HG03558 (cell line): ENCODE measurements around the gene TMEM94.
"Not testable (repeated sequence)": the region's sequence is repeated elsewhere in the genome, so short reads cannot be mapped to it uniquely, and the experiment has no call there.

Source experiments
- ATAC-seq: cut with Tn5 transposase; IDR thresholded peaks from one replicate; pipeline ENCODE4 v1.9.1; 2021; ENCODE audit warnings: moderate number of reproducible peaks; ENCODE audit not compliant: unreplicated experiment; ENCODE audit errors: extremely low read depth

Gene TMEM94

DNA sequence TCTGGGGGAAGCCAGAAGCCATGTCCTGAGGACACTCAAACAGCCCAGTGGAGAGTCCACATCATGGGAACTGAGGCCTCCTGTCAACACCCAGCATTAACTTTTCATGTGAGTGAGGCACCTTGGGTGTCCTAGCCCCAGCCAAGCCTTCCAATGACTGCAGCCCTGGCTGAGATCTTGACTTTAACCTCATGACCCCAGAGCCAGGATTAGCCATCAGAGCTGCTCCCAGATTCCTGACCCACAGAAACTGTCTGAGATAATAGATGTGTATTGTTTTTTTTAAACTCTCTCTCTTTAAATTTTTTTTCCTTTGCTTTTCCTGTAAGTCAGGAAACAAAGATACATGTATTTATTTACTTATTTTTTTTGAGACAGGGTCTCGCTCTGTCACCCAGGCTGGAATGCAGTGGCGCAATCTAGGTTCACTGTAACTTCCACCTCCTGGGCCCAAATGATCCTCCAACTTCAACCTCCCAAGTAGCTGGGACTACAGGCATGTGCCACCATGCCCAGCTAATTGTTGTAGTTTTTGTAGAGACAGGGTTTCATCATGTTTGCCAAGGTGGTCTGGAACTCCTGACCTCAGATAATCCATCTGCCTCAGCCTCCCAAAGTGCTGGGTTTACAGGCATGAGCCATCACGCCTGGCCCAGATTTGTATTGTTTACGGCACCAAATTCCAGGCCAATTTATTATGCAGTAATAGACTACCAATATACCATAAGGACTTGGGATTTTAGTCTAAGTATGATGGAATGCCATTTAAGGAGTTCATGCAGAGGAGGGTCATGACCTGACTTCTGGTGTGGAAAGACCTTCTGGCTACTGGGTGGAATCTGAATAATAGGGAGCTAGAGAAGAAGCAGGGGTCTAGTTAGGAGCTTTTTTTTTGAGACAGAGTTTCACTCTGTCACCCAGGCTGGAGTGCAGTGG, 14.0 kb upstream of the TMEM94 start:
- no peak for ATAC-seq

DNA sequence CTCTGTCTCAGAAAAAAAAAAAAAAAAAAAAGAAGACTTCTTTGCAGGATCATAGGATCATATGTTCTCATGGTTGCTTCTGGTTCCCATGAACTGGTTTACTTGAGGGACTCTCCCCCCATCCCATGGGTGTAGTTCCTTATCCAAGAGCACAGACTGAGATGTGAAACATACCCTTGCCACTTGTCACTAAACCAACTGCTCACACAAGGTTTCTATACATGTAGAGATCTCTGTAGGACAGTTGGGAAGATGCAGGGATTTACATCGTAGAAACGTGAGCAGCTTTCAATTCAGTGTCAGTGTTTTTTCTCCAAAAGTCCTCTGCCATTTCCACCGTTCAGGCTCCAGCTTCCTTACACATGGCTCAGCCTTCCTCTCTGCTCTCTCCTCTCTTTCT, 11.1 kb upstream of the TMEM94 start:
- no peak for ATAC-seq

DNA sequence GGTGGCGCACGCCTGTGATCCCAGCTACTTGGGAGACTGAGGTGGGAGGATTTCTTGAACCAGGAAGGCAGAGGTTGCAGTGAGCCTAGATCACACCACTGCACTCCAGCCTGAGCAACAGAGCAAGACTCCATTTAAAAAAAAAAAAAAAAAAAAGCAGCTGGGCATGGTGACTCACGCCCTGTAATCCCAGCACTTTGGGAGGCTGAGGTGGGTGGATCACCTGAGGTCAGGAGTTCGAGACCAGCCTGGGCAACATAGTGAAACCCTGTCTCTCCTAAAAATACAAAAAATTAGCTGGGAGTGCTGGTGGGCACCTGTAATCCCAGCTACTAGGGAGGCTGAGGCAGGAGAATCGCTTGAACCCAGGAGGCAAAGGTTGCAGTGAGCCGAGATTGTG, 10.5 kb upstream of the TMEM94 start:
- not testable (repeated sequence) for ATAC-seq

DNA sequence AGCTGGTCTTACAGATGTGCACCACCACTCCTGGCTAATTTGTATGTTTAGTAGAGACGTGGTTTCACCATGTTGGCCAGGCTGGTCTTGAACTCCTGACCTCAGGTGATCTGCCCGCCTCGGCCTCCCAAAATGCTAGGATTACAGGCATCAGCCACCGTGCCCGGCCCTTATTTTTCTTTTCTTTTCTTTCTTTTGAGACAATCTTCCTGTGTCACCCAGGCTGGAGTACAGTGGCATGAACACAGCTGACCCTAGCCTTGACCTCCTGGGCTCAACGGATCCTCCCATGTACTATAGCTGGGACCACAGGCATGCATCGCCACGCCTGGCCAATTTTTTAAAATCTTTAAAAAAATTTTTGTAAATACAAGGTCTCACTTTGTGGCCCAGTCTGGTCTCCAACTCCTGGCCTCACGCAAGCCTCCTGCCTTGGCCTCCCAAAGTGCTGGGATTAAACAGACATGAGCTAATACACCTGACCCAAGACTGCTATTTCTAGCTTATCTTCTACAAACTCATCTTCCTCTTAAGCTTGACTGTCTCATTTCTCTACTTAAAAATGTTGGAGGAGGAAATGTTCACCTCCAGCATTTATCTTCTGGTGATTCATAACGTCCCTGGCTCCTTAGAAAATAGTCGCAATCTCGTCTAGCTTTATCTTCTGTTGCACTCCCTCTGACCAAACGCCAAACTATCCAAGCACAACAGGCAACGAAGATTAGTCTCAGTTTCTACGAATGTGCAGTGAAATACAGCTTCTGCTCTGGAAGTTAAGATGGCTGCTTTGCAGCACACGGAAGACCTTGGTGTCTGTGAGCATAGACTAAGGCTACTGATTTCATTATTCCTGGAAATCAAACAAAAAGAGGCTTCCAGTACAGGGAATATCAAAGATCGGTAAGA, 8.2 kb upstream of the TMEM94 start:
- ATAC-seq: no peak

DNA sequence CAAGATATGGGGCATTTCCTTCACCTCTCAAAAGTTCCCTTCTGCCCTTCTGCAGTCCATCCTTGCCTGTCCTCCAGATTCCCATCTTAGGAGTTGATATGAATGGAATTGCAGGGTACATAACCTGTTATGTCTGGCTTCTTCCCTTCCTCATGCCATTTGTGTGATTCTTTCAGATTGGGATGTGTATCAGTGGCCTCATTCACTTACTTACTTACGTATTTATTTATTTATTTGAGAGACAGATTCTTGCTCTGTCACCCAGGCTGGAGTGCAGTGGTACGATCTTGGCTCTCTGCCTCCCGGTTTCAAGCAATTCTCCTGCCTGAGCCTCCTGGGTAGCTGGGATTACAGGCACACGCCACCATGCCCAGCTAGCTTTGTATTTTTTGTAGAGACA, 6.2 kb upstream of the TMEM94 start:
- ATAC-seq: no peak

DNA sequence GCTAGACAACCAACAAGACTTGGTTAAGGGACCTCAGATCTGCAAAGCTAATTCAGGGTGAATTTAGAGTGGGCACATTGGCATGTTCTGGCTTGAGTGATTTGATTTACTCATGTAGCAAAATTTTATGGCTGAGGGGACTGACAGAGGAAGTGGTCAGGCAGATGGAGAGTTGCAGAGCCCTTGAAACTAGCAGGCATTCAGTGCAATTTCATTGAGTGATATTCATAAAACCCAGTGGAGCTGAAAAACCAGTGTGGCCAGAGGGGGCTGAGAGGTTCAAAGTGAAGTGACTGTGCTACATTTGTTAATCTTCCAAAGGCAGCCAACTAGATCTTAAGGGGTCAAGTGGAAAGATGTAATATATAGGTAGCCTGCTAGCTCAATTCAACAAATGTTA, 2.2 kb upstream of the TMEM94 start:
- no peak for ATAC-seq

DNA sequence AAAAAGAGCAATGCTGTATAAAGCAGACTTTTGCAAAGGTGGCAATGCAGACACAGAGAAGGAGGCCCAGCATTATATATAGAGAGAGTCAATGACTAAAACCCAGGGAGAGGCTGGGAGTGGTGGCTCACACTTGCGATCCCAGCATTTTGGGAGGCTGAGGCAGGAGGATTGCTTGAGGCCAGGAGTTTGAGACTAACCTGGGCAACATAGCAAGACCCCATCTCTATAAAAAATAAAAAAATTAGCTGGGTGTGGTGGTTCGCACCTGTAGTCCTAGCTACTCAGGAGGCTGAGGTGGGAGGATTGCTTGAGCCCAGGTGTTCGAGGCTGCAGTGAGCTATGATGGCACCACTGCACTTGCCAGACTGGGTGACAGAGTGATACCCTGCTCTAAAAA, 1.8 kb upstream of the TMEM94 start:
- ATAC-seq: not testable (repeated sequence)

DNA sequence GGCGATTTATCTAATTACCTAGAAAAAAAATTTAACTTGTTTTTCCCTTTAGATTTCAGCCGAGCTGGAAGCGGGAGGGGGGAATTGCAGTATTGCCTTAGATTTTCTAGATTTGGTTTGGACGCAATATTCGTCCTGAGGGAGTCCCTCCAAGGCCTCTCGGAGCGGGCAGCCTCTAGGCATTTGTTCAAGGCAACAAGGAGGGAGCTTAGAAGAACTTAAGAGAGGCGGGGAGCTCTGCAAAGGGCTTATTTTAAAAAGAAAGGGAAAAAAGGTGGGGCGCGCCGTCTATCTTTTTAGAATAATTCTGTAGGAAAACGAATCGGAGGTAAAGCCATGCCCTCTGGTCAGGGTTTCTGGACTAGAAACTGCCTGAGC, 407 bp upstream of the TMEM94 start:
- no peak for ATAC-seq

DNA sequence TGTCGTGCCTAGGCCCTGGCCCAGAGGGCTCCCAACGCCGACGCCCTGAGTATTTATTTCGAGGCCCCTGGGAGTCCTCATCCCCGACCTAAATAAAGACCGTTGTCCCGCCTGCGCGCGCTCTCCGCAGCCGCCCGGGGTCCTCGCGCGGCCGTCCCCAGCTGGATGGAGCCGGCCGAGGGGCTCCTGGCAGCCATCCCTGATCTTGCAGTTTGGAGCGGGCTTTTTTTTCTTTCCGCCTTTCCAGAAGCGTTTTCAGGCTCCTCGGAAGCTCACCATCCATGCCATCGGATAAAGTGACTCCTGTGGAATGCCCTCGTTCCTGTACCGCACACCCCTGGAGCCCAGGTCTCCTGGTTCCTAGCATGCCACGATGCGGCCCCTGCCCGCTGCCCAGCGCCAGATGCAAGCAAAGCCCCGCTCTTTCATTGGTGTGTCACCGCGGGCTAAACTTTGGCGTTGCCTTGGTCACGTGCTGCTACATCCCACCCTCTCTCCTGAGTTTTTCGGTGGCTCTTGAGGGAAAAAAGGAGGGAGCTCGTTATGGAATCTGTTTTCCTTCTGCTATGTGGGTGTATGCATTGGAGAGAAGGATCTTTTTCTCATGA, 716 bp downstream of the TMEM94 start:
- no peak for ATAC-seq

DNA sequence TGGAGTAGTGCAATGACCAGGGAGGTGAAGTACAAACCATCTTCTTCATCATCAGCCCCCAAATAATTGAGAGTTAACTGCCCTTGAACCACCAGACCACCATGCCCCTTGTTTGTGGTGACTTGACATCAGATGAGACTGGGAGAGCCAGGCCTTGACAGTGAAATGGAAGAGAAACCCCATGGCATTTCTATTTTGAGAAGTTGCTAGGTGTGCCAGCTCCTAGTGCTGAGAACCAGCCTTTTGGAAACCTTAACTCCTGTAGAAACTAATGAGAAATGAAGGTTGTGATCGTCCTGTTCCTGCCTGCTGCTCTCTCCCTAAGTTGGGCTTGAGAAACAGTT, 2.8 kb downstream of the TMEM94 start:
- ATAC-seq: no peak

DNA sequence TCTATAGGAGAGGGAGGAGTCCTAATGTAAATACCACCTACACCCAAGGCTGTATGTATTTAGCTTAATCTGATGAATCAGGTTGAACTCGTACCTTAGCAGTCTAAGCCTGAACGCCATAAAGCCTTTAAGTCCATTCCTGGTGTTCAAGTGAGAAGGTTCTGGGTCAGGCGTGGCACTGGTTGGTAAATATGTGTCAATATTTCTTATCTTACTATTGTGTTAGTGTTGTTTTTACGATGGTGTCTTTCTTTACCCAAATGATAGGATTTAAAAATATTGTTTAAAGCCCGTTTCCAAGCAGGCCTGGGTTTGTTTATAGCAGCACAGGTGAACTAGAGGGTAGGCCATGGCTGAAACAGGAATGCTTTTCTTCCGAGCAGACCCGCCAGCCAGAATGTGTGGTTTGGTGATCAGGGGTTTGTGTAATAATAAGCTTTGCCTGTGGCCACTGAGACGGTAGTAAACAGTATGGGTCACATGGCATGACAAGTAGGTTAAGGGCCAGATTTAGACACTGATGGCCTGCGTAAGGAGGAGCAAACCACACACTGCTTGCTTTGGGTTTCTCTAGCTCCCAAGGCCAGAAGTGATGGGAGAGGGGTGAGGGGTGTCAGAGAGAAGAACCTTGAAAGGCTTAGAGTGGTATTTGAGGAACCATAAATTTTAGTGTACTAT, 3.3 kb downstream of the TMEM94 start:
- no peak for ATAC-seq

DNA sequence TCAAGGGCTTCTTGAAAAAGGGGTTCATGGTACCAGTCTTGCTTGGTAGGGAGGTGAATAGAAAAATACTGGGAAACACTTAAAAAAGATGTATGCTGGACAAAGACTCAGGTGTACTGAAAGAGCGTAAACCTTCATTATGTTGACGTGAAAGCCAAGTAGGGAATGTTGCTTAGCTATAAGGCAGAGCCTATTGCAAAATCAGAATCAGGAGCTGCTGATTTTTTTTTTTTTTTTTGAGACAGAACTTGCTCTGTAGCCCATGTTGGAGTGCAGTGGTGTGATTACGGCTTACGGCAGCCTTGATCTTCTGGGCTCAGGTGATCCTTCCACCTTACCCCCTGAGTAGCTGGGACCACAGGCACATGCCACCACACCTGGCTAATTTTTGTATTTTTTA, 3.9 kb downstream of the TMEM94 start:
- no peak for ATAC-seq

DNA sequence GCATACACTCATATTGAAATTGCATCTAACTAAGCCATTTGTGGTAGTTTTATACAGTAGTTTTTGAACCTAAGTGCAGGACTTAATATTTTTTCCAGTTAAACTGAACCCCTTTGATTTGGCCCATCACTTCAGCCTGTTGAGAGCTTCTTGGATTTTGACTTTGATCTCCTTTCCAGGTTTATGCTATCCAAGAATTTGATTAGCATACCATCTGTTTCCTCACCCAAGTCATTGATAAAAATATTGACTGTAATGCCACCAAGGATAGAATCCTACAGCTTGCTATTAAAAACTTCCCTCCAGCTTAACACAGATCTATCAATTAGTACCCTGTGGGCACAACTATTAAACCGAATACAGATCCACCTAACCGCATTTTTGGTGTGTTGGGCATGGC, 7.2 kb downstream of the TMEM94 start:
- no peak for ATAC-seq

DNA sequence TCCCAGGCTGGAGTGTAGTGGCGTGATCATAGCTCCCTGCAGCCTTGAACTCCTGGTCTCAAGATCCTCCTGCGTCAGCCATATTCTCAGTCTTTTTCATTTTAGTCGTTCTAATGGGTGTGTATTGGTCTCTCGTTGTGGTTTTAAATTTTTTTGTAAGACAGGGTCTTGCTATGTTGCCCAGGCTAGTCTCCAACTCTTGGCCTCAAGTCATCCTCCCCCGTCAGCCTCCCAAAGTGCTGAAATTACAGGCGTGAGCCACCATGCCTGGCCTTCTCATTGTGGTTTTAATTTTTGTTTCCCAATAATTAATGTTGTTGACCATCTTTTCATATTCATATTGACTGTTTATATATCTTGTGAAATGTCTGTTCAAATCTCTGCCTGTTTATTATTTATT, 8.6 kb downstream of the TMEM94 start:
- ATAC-seq: no peak

DNA sequence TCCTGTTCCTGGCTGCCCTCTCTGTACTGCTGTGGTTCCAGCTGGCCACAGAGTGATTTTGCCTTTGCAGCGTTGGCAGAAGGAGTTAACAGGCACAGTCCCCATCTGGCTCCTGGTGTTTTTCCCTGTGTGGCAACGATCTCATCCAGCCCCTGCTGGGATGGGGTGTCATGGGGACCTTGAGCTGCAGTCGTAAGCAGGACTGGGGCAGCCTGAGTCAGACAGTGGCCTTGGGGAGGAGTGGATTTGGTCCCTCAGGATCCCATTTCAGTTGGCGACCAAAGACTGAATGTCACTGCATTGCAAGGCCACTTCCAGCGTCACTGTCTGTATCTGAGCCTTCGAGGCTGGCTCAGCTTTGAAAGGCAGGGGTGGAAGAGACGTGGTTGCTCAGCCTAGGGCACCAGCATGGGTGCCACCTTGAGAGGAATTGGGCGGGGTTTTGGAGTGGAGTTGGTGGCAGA, 11.9 kb downstream of the TMEM94 start:
- no peak for ATAC-seq

DNA sequence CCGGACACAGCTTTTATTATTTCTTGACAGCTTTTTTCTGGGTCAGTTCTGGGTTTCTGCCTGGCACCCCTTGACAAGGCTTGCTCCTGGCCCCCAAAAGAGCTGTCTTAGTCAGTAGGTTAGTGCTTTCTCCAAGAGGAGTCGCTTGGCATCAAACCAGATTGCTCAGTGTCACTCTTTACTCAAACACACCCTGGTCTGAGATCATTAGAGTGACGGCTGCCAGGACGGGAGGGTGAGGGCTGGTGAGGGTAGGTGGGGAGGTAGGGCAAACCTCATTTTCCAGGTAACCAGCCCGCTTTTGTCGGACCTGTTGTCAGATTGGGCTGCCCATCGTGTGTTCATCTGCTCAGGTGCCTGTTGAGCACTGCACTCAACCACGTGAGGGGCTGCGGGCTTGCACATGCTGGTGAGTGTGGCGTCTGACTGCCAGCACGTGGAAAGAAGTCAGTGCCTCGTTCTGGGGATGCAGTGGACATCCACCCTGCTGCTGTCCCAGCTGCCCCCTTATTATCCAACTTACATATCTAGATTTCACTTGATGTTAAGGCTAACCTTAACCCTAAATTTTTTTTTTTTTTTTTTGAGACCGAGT, 12.4 kb downstream of the TMEM94 start:
- no peak for ATAC-seq

DNA sequence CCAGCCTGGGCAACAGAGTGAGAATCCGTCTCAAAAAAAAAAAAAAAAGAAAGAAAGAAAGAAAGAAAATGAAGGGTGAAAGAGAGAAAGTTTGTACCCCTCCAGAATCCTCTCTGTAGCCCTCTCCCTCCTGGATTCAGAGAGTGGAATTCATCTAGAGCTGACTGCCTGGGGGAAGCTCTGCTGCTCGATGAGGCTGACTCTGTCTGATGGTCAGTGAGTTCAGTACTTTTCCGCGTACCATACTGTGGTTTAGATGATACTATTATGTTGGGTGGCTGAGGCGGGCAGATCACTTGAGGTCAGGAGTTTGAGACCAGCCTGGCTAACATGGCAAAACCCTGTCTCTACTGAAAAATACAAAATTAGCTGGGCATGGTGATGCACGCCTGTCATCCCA, 14.8 kb downstream of the TMEM94 start:
- no peak for ATAC-seq

DNA sequence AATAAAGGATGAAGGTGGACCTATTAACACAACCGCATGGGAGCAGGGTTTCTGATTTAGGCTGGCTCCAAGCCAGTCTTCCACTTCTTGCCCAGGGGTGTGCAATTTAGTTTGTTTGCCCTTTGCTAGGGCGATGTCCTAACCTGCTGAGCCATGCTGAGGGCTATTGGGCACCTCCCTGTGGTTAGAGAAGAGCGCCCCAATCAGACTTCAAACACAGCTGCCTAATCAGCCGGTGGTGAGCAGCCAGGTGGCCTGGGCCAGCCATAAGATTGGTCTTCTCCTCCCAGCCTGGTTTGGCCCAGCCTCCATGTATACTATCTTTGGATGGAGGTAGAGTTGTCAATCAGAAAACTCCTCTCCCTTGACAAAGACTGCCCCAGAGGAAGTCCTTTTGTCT, 15.7 kb downstream of the TMEM94 start:
- ATAC-seq: no peak

DNA sequence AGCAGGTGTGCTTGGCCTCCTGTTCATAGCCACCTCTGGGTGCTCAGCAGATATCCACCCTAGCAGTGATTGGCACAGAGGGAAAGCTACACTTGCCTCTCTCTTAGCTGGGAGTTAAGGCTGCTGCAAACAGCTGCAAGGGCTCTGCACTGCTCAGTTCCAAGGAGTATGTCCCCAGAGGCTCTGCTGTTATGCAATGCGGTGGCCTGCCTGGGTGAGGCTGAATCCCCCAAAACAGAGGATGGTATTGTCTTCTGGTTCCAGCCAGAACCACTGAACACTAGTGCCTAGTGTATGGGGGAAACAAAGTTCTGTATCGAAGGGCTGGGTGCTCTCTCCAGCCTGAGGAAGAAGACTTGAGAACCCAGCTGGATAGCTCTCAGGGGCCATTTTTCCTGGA, 16.8 kb downstream of the TMEM94 start:
- no peak for ATAC-seq

DNA sequence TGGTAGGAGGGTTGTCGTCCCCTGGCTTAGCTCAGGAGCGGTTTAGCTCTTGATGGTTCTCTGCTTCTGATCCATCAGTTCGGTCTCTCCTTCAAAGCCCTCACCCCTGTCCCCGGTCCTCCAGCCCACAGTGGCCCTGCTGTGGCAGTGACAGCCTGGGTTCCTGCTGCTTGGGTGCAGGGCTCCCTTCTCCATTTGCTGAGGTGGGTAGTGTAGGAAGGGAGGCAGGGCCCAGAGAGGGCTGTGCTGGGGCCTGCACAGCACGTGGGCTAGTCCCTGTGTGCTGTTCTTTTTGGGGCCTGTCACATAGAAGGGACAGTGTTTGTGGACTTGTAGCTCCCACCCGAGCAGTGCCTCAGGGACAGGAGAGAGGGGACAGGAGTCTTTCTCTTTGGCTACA, 18.3 kb downstream of the TMEM94 start:
- no peak for ATAC-seq
